C4-2B (cell line): ENCODE data around the gene TBC1D25.
"Not testable (repeated sequence)": the region's sequence is repeated elsewhere in the genome, so short reads cannot be mapped to it uniquely, and the experiment has no call there.

Experiments
- H3K27ac ChIP-seq: fragments of 450-650 bp; 2 replicates; pipeline ENCODE4 v1.5.1; 2017
- ZFX ChIP-seq: fragments of 450-650 bp; IDR thresholded peaks from 2 replicates; pipeline ENCODE4 v1.6.1; 2017
- TF ChIP-seq, protein P1 (sequence below): fragments of 450-650 bp; conservative IDR thresholded peaks from 2 replicates; pipeline ENCODE4 v1.5.1; 2017; ENCODE audit warnings: mild to moderate bottlenecking

Gene TBC1D25

DNA sequence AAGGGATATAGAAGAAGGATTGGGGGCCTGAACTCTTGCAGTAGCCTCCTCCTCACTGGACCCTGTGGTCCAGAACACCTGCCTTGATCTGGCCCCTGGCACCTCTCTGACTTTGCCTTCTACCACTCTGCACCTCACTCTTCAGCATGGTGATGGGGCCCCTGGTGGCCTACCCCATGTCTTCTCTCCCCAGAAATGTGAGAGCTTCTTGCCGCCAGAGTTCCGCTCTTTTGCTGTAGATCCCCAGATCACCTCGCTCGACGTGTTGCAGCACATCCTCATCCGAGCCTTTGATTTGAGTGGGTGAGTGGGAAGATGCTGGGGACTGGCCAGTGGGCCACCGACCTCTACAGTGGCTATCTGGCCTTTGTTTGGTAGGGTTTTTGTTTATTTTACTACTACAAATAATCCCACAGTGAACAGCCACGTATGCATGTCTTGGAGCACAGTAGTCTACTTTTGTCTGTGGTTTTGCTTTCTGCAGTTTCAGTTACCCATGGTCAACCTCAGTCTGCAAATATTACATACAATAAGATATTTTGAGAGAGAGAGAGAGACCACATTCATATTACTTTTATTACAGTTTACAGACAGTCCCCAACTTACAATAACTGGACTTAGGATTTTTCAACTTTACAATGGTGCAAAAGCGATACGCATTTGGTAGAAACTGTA is 1.8 kb downstream of the TBC1D25 start:
- TF ChIP-seq, protein P1, sequence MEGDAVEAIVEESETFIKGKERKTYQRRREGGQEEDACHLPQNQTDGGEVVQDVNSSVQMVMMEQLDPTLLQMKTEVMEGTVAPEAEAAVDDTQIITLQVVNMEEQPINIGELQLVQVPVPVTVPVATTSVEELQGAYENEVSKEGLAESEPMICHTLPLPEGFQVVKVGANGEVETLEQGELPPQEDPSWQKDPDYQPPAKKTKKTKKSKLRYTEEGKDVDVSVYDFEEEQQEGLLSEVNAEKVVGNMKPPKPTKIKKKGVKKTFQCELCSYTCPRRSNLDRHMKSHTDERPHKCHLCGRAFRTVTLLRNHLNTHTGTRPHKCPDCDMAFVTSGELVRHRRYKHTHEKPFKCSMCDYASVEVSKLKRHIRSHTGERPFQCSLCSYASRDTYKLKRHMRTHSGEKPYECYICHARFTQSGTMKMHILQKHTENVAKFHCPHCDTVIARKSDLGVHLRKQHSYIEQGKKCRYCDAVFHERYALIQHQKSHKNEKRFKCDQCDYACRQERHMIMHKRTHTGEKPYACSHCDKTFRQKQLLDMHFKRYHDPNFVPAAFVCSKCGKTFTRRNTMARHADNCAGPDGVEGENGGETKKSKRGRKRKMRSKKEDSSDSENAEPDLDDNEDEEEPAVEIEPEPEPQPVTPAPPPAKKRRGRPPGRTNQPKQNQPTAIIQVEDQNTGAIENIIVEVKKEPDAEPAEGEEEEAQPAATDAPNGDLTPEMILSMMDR, result no peak
- TF ChIP-seq ZFX, result no peak

DNA sequence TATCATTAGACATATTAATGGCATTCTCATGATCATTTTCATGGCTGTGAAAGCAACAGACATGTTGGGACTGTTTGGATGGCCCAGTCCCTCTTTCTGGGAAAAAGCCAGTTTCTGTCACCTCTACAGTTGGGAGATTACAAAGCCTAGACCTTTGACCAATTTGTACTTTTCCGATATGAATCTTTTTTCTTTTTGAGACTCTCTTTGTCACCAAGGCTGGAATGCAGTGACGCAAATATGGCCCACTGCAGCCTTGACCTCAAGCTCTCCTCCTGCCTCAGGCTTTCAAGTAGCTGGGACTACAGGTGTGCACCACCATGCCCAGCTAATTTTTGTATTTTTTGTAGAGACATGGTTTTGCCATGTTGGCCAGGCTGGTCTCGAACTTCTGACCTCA is 9.4 kb downstream of the TBC1D25 start:
- TF ChIP-seq, protein P1, result no peak
- no peak for TF ChIP-seq ZFX
- H3K27ac ChIP-seq, result no peak overlapping the region

More for the DNA sequence above, 1.8 kb downstream of the TBC1D25 start:
- no peak overlapping the region for H3K27ac ChIP-seq

DNA sequence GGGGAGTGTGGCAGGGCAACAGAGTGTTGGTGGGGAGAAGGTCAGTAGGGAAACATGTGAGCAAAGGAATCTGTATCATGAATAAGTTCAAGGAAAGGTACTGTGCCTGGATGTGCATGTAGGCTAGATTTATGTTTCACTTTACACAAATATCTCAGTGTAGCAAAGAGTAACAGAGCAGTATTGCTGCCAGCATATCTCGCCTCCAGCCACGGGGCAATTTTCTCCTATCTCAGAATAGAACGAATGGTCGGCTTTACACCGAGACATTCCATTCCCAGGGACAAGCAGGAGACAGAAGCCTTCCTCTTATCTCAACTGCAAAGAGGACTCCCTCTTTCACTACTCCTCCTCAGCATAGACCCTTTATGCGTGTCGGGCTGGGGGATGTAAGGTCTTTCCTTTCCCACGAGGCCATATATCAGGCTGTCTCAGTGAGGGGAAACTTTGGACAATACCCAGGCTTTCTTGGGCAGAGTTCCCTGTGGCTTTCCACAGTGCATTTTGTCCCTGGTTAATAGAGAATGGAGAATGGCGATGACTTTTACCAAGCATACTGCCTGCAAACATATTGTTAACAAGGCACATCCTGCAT is 16.3 kb downstream of the TBC1D25 start:
- H3K27ac ChIP-seq, result not testable (repeated sequence)

DNA sequence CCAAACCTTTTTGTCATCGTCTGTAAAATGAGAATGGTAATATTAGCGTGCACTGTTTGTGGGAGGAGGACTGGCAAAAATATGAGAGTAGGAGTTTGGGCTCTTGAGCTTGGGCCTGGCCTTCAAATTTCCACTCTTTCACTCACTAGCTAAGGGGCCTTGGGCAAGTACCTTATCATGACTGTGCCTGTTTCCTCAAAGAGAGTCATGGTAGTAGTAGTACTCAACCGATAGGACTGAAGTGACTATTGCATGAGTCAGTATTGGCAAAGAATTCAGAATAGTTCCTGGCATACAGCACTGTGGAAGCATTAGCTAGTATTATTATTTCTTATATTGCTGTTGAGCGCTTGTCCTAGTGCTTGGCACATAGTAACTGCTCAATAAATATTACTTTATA is 18.8 kb downstream of the TBC1D25 start:
- TF ChIP-seq, protein P1, result no peak
- no peak for TF ChIP-seq ZFX
- no peak overlapping the region for H3K27ac ChIP-seq

DNA sequence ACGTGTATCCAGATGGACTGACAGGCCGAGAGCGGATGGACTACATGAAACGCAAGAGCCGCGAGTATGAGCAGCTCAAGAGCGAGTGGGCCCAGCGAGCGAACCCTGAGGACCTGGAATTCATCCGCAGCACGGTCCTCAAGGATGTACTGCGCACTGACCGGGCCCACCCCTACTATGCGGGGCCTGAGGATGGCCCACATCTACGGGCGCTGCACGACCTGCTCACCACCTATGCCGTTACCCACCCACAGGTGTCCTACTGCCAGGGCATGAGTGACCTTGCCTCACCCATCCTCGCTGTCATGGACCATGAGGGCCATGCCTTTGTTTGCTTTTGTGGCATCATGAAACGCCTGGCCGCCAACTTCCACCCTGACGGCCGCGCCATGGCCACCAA is 20.1 kb downstream of the TBC1D25 start:
- H3K27ac ChIP-seq, result no peak overlapping the region
- TF ChIP-seq, protein P1, result no peak
- no peak for TF ChIP-seq ZFX

DNA sequence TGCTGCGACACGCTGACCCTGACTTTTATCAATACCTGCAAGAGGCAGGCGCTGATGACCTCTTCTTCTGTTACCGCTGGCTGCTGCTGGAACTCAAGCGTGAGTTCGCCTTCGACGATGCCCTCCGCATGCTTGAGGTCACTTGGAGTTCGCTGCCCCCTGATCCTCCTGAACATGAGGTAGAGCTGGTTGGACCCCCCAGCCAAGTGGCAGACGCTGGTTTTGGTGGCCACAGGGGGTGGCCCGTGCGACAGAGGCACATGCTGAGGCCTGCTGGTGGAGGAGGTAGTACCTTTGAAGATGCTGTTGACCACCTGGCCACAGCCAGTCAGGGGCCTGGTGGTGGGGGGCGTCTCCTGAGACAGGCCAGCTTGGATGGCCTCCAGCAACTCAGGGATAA is 20.5 kb downstream of the TBC1D25 start:
- TF ChIP-seq, protein P1, result no peak
- no peak for TF ChIP-seq ZFX
- no peak overlapping the region for H3K27ac ChIP-seq

DNA sequence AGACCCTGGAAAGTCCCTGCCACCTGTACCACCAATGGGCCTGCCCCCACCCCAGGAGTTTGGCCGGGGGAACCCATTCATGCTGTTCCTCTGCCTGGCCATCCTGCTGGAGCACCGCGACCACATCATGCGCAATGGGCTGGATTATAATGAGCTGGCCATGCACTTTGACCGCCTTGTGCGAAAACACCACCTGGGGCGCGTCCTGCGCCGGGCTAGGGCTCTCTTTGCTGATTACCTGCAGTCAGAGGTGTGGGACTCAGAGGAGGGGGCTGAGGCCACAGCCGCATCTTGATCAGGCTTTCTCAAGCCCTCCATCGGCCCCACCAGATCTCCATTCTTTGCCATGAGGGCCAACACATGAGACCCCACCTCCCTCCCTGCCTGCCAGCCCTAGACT is 21.2 kb downstream of the TBC1D25 start:
- TF ChIP-seq, protein P1, result no peak
- no peak for TF ChIP-seq ZFX
- no peak overlapping the region for H3K27ac ChIP-seq

DNA sequence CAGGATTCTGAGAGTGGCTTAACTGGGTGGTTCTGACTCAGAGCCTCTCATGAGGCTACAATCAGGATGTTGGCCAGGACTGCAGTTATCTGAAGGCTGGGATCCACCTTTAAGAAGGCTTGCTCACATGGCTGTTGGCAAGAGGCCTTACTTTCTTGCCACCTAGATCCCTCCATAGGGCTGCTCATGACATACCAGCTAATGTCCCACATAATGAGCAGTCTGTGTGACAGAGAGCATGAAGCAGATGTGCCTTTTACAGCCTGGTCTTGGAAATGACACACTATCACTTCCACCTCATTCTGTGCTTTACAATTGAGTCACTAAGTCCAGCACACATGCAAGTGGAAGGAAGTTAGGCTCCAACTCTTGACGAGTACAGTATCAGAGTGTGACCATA is 30.4 kb downstream of the TBC1D25 start:
- H3K27ac ChIP-seq, result no peak overlapping the region
- TF ChIP-seq ZFX, result no peak
- TF ChIP-seq, protein P1, result no peak
